ENCODE results near the gene SNX25. TPM values are rescaled to one million over a fixed set of nuclear protein-coding genes. Genes with fewer than 3 reads are reported as not detected.
"Not testable (repeated sequence)": the region's sequence is repeated elsewhere in the genome, so short reads cannot be mapped to it uniquely, and the experiment has no call there.

Gene SNX25
- total and polyA plus RNA-seq, 7 donors: 5.3 to 13.0 (median 9.8) TPM

GRCh38 chr4:185328586-185328985 lies 119.2 kb downstream of the SNX25 start:
- no peak for DNase-seq
- H3K9me3 ChIP-seq: no peaks in the 10 kb centered on the region
- 84 to 99% (median 98%) methylated on average over 7 of the region's 7 CpGs for WGBS, 3 donors
- no peak overlapping the region for H3K27ac ChIP-seq
- intact Hi-C loops (cut with DNase I): no loop called here
- no peak for ATAC-seq
- no peaks in the 10 kb centered on the region for H3K27me3 ChIP-seq (ENCODE audit: insufficient read depth in 3 of 3, low read length in 2 of 3)
- peaks cover 0 to 4% of the 10 kb centered on the region in 2 donors for H3K36me3 ChIP-seq (ENCODE audit: insufficient read depth in 1 of 2, low read depth in 1 of 2)
- H3K4me3 ChIP-seq: no peak overlapping the region
- no peaks in the 10 kb centered on the region for H3K4me1 ChIP-seq
- no peak for TF ChIP-seq CTCF (IDR thresholded peaks at IDR 0.05)

- H3K4me3 ChIP-seq; H3K9me3 ChIP-seq; H3K36me3 ChIP-seq (ENCODE audit: insufficient read depth in 1 of 2, low read depth in 1 of 2); ATAC-seq; H3K27ac ChIP-seq; intact Hi-C loops (cut with DNase I); H3K4me1 ChIP-seq; H3K27me3 ChIP-seq (ENCODE audit: insufficient read depth in 3 of 3, low read length in 2 of 3); DNase-seq: not testable (repeated sequence)
- 97 to 100% (median 97%) methylated on average over 2 of the region's 2 CpGs for WGBS, 3 donors
These were observed 120.6 kb downstream of the SNX25 start for GRCh38 chr4:185329879-185330510.

- WGBS, 3 donors: 97 to 100% (median 97%) methylated on average over 3 of the region's 3 CpGs
- Histone ChIP-seq H3K27me3 (ENCODE audit: insufficient read depth in 3 of 3, low read length in 2 of 3) (no peaks in the 10 kb centered on the region), H3K36me3 (ENCODE audit: insufficient read depth in 1 of 2, low read depth in 1 of 2) (no peaks in the 10 kb centered on the region), H3K4me3 (no peak overlapping the region), H3K9me3 (no peaks in the 10 kb centered on the region), H3K4me1 (no peaks in the 10 kb centered on the region), H3K27ac (no peak overlapping the region)
- ATAC-seq (no peak), DNase-seq (no peak)
- intact Hi-C loops (cut with DNase I): no loop called here
- no peak for TF ChIP-seq CTCF (IDR thresholded peaks at IDR 0.05)
These were observed 123.4 kb downstream of the SNX25 start for GRCh38 chr4:185332575-185333464.

- H3K36me3 ChIP-seq (ENCODE audit: insufficient read depth in 1 of 2, low read depth in 1 of 2): peaks cover 0 to 2% of the 10 kb centered on the region in 2 donors
- TF ChIP-seq CTCF (IDR thresholded peaks at IDR 0.05): no peak
- H3K9me3 ChIP-seq: peaks cover 4% of the 10 kb centered on the region
- H3K27me3 ChIP-seq (ENCODE audit: insufficient read depth in 3 of 3, low read length in 2 of 3): no peaks in the 10 kb centered on the region
- WGBS, 3 donors: 93 to 97% (median 95%) methylated on average over 4 of the region's 4 CpGs
- DNase-seq (no peak), ATAC-seq (no peak)
- no peaks in the 10 kb centered on the region for H3K4me1 ChIP-seq
- no peak overlapping the region for H3K4me3 ChIP-seq
- intact Hi-C loops (cut with DNase I): no loop called here
- no peak overlapping the region for H3K27ac ChIP-seq
These were observed 124.9 kb downstream of the SNX25 start for GRCh38 chr4:185334326-185334725.

- DNase-seq (no peak), ATAC-seq (no peak)
- no peak for TF ChIP-seq CTCF (IDR thresholded peaks at IDR 0.05)
- Histone ChIP-seq H3K27me3 (ENCODE audit: insufficient read depth in 3 of 3, low read length in 2 of 3) (no peaks in the 10 kb centered on the region), H3K36me3 (ENCODE audit: insufficient read depth in 1 of 2, low read depth in 1 of 2) (peaks cover 0 to 8% of the 10 kb centered on the region in 2 donors), H3K9me3 (peaks cover 4% of the 10 kb centered on the region), H3K27ac (no peak overlapping the region), H3K4me1 (no peaks in the 10 kb centered on the region), H3K4me3 (no peak overlapping the region)
- WGBS, 3 donors: 92 to 97% (median 94%) methylated on average over 1 of the region's 1 CpG
- intact Hi-C loops (cut with DNase I): no loop called here
These were observed 126.2 kb downstream of the SNX25 start for GRCh38 chr4:185335579-185335978.

Measured in psoas muscle (tissue), 8 donors.